Endometrial microvascular endothelial cells (primary cell): ENCODE data around the gene NPTXR. TPM values are rescaled to one million over a fixed set of nuclear protein-coding genes. Genes with fewer than 3 reads are reported as not detected.

ENCODE experiments used
- in situ Hi-C: cut with HindIII; loops from 2 replicates; pipeline ENCODE4 v1.10.0; 2017; ENCODE audit warnings: low sequenced_read_pairs, low pct_unique_long_range_greater_than_20kb; ENCODE audit errors: inconsistent ontology term
- total RNA-seq: library from RNA; depleted of rRNA; stranded (reverse); fragments of >200 nt; gene quantifications from one replicate; pipeline ENCODE4 v1.2.3, GENCODE V29; 2015; ENCODE audit errors: inconsistent ontology term

The NPTXR gene
- under 0.01 TPM for total RNA-seq

DNA sequence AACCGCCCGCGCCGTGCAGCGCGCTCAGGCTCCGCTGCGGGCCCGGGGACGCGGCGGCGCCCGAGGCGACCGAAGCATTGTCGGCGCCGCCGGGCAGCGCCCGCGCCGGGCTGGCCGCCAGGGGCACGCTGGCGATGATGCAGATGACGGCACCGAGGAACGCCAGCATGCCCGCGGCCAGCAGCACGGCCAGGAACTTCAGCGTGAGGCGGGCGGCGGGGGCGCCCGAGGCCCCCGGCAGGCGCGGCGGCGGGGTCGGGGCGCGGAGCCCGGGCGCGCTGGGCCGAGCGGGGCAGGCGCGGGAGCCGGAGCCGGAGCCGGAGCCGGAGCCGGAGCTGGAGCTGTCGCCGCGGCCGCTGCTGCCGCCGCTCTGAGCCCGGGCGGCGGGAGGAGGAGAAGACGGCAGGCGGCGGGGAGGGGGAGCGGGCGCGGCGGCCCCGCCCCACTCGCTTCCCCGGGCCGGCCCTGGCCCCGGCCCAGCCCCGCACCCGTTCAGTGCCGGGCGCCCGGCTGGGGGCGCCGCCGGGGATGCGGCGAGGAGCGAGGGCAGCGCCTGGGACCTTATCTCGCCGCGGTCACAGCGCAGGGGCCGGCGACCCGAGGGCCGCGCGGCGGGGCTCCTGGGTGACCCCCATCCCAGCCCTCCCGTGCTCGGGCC, at the start of gene NPTXR:
Gene NPTXR (minus strand): TSS at position 372 of the 658 bp plus-strand sequence.
- in situ Hi-C loops: no loop called here

DNA sequence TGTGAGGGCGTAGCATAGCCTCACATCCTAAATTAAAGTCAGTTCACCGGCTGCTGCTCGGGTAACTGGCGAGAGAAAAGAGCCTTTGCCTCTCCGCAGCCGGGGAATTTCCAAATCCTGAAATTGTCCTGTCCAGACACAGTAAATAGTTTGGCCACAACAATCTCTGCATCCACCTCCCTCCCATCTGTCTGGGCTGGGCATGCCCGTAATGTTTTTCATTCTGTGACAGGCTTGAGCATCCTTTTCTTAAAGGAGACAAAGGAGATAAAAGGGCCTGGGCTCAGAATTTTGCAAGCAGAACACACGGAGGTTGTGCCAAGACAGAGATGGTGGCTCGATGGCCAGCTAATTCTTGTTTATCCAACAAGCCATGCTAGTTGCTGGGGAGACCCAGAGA, 47.4 kb upstream of the NPTXR start:
- in situ Hi-C loops: no loop called here

DNA sequence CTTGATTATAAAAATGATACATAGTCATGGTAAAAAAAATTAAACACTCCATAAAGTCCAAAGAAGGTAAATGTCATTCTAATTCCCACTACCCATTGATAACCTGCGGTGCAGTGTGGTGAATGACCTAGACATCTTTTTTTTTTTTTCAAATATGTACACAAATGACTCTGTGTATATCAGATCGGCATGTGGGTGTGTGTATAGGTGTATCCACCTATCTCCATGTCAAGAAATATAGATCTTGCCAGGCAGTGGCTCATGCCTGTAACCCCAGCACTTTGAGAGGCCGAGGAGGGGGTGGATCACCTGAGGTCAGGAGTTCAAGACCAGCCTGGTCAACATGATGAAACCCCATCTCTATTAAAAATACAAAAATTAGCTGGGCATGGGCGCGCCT, 46.5 kb upstream of the NPTXR start:
- in situ Hi-C loops: no loop called here

DNA sequence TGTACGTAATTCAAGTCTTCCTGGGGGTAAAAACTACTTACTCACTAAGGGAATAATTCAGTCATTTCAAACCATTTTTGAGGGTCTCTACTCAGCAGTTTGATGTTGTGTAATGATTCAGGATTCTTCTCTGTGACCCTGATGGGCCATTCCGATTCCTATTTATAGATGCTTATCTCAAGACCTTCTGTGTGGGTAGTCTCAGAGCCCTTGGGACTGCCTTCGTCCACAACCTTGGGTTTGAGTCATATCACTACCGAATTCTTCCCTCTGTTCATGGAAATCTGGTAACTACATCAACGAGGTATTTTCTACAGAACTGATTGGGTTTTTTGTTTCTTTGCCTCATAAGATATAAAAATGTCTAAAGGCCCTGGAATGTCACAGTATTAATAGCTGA, 42.5 kb upstream of the NPTXR start:
- in situ Hi-C loops: no loop called here

DNA sequence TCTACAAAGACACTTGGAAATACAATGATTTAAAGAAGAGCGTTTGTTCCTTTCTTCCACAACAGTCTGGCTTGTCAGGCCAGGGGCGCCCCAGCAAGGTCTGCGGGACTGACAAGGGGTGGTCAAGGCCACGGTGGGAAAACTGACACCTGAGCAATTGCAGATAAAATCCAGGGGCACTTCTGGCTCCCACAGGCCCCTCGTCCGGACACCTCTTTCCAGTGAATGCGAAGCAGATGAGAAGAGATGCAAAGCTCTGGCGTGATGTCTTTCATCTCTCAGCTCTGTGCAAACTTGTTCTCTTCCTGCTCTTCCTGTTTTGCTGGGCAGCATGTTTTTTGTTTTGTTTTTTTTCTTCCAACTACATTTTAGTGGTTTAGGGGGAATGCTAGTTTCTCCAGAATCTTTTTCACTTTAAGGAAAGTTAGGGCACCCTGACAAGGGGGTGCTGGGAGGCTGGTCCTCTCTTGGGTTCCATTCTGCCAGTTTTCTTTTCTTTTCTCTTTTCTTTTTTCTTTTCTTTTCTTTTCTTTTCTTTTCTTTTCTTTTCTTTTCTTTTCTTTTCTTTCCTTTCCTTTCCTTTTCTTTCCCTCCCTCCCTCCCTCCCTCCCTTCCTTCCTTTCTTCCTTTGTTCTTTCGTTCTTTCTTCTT, 39.3 kb upstream of the NPTXR start:
- in situ Hi-C loops: no loop called here

DNA sequence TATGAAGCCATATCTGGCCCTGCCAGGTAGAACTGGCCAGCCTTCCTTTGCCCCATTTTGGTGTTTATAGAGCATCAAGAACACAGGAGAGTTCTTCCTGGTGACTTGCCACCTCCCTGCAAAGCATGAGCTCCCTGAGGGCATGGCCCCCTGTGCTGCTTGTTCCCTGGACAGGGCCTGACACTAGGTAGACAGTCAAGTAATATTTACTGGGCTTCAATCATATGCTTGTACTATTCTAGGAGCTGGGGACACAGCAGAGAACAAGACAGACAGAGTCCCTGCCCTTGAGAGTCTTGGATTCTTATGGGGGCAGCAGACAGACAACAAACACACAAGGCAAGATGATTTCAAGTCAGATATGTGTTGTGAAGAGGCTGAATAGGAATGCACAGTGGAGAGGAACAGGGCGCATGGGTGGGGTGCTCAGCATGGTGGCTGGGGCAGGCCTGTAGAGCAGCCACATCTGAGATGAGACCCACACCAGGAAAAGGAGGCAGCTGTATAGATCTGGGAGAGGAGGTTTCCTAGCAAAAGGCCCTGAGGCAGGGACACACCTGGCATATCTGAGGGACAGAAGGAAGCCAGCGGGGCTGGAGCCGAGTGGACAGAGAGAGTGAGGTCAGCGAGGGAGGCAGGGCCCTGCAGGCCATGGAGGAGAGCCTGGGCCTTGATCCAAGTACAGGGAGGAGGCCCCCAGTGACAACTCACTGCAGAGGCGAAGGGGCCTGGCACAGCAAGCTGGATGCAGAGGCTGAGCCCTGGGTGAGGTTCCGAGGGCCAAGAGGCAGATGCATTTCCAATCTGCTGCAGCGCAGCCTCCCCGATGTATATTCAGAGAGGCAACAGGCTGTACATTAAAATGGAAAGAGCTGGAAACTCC, 38.4 kb upstream of the NPTXR start:
- in situ Hi-C loops: no loop called here

DNA sequence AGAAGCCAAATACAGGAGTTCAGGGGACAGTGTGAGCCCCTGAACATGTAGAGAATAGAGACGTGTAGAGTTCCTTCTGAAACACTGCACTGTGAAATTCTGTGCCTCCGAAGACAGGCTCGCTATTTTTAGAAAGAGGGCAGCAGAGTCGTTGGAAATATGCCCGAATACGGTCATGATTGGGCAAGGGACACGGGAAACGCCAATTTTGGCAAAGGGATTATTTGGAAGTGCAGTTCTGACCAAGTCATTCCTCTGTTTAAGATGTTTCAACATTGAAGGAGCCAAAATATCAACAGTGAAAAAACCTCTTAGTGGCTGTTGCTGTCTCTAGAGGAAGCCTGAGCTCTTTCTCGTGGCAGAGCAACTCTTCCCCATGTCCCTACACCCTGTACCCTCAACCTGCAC, 37.6 kb upstream of the NPTXR start:
- in situ Hi-C loops: no loop called here

DNA sequence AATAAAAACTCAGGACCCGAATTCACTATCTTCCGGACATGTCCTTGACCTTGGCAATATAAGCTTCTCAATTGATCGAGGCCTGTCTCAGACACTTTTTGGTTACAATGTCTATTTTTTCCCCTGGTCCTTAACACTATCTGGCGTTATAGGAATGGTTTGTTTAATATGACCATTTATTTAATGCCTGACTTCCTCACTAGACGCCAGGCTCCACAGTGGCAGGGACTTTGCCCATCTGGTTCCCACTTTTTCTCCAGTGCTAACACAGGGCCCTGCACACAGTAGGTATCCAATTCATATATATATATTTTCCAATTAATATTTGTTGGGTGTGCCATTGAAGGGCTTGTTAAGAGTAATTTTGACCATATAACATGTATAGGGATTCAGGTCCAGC, 36.1 kb upstream of the NPTXR start:
- in situ Hi-C loops: no loop called here

DNA sequence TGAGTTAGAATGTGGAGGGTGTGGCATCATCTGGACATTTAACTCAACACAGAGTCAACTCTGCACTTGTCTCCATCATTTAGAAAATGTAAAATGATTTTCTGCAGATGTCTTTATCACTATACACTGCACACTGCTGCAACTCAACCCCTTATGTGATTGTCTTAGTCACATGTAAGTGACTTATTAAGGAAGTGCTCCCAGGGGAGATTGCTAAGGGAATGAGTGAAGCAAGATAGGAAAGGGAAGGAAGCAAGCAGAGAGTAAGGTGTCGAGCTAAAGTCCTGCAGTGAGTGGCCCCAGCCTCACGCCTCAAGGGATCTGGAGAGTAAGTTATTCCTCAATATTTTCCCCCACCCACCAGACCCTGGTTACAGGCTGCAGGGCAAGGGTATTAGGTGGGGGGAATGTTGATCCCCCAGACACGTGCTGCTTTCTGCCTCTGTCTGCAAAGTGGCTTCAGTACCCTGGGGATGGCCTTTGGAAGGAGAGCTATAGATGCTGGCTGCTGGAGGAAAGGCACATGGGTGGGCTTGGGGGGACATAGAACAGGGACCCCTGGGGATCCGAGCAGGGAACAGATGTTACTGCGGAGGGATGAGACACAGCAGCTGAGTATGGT, 35.4 kb upstream of the NPTXR start:
- in situ Hi-C loops: no loop called here

DNA sequence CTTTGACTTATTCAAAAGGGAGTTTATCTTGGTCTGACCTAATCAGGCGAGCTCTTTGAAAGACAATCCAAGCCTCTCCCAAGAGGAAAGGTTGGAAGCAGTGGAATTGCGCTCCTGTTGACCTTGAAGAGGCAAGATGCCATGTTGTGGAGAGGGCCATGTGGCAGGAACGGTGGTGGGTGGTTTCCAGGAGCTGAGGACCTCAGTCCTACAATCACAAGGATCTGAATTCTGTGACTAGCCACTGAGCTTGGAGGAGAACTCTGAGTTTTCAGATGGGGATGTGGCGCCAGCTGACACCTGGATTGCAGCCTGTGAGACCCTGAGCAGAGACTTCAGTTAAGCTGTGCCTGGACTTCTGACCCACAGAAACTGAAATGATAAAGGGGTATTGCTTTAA, 34.2 kb upstream of the NPTXR start:
- in situ Hi-C loops: no loop called here

DNA sequence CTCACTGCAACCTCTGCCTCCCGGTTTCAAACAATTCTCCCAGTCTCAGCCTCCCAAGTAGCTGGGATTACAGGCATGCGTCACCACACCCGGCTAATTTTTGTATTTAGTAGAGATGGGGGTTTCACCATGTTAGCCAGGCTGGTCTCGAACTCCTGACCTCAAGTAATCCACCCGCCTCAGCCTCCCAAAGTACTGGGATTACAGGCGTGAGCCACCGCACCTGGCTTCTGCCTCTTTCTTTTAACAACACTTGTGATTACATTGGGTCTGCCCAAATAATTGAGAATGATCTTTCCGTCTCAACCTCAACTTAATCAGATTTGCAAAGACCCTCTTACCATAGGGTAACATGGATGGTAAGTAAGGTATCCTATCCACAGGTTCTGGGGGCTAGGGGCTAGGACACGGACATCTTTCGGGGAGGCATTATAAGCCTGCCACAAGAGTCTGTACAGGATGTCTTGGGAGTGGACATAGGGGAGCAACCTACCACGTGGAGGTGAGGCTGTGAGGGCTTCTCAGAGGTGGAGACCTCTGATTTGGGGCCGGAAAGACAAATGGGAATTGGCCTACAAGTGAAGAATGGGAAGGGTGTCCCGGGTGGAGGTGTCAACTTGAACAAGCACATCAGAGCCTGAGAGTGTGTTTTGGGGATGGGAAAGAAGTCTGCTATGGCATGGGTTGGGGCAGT, 30.8 kb upstream of the NPTXR start:
- in situ Hi-C loops: no loop called here

DNA sequence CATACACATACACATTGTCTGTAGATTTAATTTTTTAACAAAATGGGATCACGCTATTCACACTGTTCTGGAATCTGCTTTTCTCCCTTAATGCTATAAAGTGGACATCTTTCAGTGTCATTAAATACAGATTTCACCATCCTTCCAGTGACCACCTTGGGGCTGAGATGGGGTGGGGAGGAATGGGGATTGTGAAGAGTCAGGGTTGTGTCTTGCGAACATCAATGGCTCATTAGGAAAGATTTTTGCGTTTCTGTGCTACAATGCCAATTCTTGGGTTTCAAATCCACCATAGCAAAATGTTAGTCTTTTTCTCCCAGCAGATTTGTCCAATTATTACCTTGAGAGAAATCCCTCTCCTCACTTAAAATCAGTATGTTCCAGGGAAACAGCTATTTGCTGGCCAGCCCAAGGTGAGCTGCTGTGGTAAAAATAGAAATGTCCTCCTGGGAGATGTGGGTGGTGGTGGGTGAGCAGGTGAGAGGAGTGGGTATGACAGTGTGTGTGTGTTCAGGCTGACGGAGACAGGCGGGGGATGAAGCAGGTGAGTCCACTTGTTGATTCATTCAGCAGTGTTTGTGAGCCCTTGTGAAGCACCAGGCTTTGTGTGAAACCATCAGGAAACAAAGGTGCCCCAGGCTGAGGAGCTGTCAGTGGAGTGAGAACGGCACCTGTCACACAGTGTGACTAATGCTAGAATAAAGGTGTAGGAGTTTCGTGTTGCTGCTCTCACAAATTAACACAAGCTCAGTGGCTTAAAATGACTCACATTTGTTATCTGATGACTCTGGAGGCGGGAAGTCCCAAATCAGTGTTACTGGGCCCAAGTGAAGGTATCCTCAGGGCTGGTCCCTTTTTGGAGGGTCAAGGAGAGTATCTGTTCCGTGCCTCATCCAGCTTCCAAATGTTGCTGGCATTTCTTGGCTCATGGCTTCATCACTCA, 29.9 kb upstream of the NPTXR start:
- in situ Hi-C loops: no loop called here

DNA sequence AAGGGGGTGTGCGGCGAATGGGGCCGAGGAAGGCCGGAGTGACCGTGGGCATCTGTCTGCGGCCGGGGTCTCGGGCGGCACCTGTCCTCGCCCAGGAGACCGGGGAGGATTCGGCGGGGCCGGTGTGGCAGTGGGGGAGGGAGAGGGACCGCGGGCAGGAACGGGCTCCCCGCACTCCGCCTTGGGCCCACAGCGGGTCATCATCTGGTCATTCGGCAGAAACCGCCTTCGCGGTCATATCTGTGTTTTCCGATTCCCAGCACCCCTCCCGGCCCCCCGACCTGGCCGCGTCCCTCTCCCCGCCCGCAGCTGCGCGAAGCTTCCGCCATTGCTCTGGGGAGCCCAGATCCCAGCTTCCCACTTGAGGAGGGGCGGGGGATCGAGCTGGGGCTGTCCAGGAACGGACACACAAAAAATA, 29.0 kb upstream of the NPTXR start:
- in situ Hi-C loops: no loop called here

DNA sequence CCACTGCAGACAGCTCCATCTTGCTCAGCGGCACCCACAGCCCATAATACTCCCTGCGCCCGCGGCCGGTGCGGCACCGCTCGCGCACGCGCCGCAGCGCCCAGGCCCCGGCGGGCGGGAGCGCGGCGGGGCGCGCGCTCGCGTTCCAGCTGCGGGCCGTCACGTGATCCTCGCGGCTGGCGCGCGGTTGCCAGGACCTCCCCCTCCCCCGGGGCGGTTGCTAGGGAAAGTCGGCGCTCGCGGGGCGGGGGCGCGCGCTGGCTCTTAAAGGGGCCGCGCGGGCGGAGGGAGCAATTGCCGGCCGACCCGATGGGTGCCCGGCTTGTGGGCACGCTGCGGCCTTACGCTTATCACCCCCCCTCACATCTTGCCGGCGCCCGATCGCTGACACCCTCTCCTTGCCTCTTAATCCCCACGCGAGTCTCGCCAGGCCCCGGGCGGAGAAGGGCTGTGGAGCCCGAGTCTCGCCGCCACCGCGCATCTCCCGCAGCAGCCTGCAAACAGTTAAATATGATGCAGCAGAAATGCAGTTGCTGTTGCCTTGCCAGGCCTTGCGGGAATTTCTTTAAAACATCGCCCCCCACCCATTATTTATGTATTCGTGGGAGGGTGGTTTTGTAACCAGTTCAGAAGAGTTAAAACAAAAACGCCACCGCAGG, 28.5 kb upstream of the NPTXR start, which contains the start of gene CBX6:
Gene CBX6 (minus strand): TSS at position 45 of the 659 bp plus-strand sequence. CDS start 26 bp downstream, at position 19.
- in situ Hi-C loops: no loop called here

DNA sequence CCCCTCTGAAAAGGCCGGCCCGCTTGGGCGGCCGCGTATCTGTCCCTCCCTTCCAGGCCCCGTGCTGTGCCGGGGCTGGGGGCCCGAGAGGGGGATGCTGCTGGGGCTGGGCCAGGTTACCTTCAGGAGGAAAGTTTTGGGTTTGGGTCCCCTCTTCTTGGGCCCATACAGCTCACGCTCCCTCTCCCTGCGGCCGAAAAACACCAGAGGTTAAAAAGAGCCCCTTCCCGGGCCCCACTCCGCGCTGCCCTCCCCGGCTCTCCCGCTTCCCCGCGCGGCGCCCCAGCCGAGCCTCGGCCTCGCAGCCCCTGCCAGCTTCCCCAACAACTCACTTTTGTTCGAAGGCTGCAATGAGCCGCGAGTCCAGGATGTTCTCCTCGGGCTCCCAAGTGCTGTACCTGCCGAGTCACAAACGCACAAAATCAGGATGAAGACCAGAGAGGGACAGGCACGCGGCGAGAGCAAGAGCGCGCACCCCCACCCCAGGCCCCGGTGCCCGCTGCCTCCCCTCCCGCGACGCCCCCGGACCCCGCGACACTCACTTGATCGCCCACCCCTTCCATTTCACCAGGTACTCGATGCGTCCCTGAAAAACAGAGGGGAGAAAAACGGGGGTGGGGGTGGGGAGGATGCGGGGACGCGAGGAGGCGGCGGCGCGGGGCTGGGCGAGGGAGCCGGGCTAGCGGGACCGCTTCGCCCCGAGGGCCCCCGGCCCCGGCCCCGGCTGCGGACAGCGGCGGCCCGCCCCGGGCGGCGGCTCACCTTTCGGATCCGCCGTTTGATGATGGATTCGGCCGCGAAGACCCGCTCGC, 27.7 kb upstream of the NPTXR start:
- in situ Hi-C loops: no loop called here

DNA sequence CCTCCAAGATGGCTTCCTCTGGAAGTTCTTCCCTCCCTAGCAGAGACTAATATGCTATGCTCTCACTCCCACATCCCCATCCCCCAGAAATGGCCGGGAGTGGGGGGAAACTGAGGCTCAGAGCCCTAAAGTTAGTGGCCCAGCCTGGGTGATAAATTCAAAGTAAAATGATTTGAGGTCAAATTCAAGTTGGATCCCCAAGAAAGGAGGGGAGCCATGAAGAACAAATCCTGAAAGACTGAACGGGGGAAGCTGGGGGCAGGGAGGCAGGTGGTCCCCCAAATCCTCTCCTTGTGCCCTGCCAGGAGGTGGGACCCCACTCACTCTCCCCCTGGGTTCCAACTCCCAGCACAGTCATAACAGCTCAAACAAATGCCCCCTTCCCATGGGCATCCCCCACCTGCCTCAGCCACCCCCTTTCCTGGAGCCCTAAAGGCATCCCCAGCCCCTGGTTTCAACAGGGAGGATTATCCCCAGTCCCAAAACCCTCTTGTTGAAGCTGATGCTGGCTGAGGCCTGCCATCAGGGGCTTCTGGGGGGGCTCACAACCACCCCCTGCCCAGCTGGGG, 27.0 kb upstream of the NPTXR start:
- in situ Hi-C loops: no loop called here
